Neural cell (in vitro differentiated cells): ENCODE measurements around the gene ZNF837.

Experiments
- CTCF ChIP-seq: fragments of 450-650 bp; IDR thresholded peaks from 2 replicates; pipeline ENCODE4 v1.5.1; 2014; ENCODE audit warnings: antibody characterized with exemption, mild to moderate bottlenecking, moderate library complexity; ENCODE audit not compliant: poor library complexity, severe bottlenecking
- EP300 ChIP-seq: fragments of 450-650 bp; conservative IDR thresholded peaks from 2 replicates; pipeline ENCODE4 v1.6.1; 2014; ENCODE audit warnings: antibody characterized with exemption, mild to moderate bottlenecking, moderate library complexity; ENCODE audit not compliant: poor library complexity, severe bottlenecking
- EZH2 ChIP-seq: fragments of 200-600, 300-800 bp; shearing (Covaris generic), sonication (generic); IDR thresholded peaks from 2 replicates; pipeline ENCODE4 v1.6.1; 2014; ENCODE audit warnings: antibody characterized with exemption, low read length, borderline replicate concordance, mild to moderate bottlenecking; ENCODE audit not compliant: insufficient read depth, poor library complexity, severe bottlenecking
- POLR2AphosphoS5 ChIP-seq: IDR thresholded peaks from 2 replicates; pipeline ENCODE4 v1.6.1; 2012
- TAF1 ChIP-seq: IDR thresholded peaks from 2 replicates; pipeline ENCODE4 v1.6.1; 2012; ENCODE audit warnings: low read depth

- TF ChIP-seq CTCF (no peak), POLR2AphosphoS5 (no peak), EZH2 (no peak), TAF1 (no peak), EP300 (no peak)
Observed at GRCh38 chr19:58416604-58417003, 35.8 kb upstream of the ZNF837 start.
